Gastroesophageal sphincter (tissue), 3 donors: ENCODE data around the gene TAOK3.

Experiments
- POLR2A ChIP-seq, 2 donors: fragments of 450-650 bp; IDR thresholded peaks; one replicate each; pipeline ENCODE4 v1.6.1; 2017; ENCODE audit warnings: antibody characterized with exemption in 2 of 2, mild to moderate bottlenecking in 2 of 2, moderate library complexity in 1 of 2
- POLR2AphosphoS5 ChIP-seq: sonication (generic); formaldehyde crosslinking; IDR thresholded peaks from one replicate; pipeline ENCODE4 v1.6.1; 2017; ENCODE audit warnings: antibody characterized with exemption
- TF ChIP-seq, protein P1 (sequence below), 4 experiments: fragments of 200-600 bp in 2 of 4; fragments of 450-650 bp in 2 of 4; sonication (generic) in 1 of 4; IDR thresholded peaks; one replicate each; pipeline ENCODE4 v1.5.1; 2017 to 2019; ENCODE audit warnings: antibody characterized with exemption in 4 of 4, mild to moderate bottlenecking in 2 of 4, moderate library complexity in 2 of 4

DNA sequence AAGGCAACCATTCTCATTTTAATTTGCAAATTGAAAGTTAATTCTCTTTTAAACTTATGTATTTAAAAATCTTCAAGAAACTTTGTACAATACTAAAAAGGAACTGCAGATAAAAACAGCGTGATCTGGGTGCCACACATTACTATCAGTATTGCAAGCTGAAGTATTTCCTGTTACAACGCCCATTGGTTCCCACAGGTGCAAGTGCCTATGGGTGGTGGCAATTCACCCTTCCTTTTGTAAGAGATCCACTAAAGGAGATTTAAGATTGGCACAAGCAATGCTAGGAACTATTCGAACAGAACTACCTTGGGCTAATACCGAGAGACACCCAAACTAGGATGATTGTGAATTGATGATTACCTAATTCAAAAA is 13.2 kb downstream of the TAOK3 start:
- no peak for TF ChIP-seq POLR2A (IDR thresholded peaks at IDR 0.05)
- TF ChIP-seq, protein P1, sequence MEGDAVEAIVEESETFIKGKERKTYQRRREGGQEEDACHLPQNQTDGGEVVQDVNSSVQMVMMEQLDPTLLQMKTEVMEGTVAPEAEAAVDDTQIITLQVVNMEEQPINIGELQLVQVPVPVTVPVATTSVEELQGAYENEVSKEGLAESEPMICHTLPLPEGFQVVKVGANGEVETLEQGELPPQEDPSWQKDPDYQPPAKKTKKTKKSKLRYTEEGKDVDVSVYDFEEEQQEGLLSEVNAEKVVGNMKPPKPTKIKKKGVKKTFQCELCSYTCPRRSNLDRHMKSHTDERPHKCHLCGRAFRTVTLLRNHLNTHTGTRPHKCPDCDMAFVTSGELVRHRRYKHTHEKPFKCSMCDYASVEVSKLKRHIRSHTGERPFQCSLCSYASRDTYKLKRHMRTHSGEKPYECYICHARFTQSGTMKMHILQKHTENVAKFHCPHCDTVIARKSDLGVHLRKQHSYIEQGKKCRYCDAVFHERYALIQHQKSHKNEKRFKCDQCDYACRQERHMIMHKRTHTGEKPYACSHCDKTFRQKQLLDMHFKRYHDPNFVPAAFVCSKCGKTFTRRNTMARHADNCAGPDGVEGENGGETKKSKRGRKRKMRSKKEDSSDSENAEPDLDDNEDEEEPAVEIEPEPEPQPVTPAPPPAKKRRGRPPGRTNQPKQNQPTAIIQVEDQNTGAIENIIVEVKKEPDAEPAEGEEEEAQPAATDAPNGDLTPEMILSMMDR (IDR thresholded peaks at IDR 0.05), result no peak
- no peak for TF ChIP-seq POLR2AphosphoS5
